ENCODE measurements around the gene SOHLH1. TPM values are rescaled to one million over a fixed set of nuclear protein-coding genes. Genes with fewer than 3 reads are reported as not detected.

The SOHLH1 gene
- total RNA-seq, 4 donors from 2014 or later, result not detected

DNA sequence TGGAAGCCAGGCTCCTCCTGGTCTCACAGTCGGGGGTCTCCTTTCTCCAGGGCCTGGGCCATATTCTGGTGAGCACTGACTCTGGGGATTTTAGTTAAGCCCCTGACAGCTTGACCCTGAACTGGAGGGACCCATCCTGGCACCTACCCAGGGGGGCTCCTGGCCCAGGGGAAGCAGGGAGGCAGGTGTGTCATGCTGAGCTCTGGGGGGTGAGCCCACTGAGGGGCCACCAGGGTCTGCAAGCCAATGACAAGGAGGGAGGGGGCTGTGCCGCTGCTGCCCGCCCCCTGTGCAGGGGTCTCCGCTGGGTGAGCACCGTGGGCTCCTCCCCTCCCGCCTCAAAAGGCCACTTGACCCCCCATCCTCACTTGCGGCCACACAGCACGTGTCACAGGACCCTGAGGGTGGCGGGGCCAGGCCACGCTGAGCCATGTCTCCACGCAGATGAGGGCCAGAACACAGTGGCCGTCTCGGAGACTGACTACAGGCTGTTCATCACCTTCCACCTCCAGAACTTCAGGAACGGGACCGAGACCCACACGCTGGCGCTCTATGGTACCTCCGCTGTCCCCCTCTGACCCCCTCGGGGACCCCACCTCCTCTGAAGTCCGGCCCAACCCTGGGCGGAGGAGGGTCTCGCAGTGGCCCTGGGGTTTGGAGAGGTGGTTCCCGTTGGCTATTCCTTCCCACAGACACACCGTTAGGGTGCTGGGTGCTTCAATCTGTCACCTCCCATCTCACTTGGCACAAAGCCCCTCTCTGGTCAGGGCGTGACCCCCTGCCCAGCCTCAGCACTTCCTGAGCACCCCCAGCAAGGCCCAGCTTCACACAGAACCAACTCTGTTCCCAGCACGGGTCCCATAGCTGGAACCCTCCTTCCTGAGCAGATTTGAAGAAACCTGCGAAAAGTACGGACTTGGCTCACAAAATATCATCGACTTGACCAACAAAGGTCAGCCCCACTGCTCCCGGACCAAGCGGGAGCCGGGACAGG lies 34.2 kb downstream of the SOHLH1 start:
- WGBS, 2 donors, result 79 to 80% methylated on average over 30 to 31 of the region's 32 CpGs
- DNase-seq (ENCODE audit: low spot score in 2 of 2), result no peak
- no peak overlapping the region for H3K4me3 ChIP-seq

DNA sequence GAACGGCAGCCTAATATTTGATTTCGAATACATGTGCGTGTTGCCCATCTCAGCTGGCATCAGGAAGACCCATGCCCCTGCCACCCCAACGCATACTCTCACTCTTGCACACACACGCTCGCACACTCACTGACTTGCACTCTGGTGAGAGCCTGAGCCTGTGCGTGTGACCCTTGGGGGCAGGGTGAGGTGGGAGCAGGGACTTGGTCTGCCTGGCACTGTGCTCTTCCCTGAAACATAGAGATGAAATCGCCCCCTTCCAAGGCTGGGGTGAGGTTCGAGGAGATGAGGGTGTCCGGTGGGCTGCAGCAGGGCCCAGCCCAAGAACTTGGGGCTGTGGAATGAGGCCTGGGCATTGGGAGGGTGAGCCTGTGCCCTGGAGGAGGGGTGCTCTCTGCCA lies 35.0 kb downstream of the SOHLH1 start:
- peaks cover 0 to 10% (median 0%) of the 10 kb centered on the region in 4 donors for H3K9me3 ChIP-seq
- no peak overlapping the region for H3K4me3 ChIP-seq
- WGBS, 2 donors, result 79 to 80% methylated on average over 10 of the region's 10 CpGs
- no peaks in the 10 kb centered on the region for H3K27me3 ChIP-seq
- TF ChIP-seq, protein P1, sequence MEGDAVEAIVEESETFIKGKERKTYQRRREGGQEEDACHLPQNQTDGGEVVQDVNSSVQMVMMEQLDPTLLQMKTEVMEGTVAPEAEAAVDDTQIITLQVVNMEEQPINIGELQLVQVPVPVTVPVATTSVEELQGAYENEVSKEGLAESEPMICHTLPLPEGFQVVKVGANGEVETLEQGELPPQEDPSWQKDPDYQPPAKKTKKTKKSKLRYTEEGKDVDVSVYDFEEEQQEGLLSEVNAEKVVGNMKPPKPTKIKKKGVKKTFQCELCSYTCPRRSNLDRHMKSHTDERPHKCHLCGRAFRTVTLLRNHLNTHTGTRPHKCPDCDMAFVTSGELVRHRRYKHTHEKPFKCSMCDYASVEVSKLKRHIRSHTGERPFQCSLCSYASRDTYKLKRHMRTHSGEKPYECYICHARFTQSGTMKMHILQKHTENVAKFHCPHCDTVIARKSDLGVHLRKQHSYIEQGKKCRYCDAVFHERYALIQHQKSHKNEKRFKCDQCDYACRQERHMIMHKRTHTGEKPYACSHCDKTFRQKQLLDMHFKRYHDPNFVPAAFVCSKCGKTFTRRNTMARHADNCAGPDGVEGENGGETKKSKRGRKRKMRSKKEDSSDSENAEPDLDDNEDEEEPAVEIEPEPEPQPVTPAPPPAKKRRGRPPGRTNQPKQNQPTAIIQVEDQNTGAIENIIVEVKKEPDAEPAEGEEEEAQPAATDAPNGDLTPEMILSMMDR (IDR thresholded peaks at IDR 0.05), result no peak
- no peak for TF ChIP-seq EP300 (IDR thresholded peaks at IDR 0.05)
- TF ChIP-seq POLR2A (IDR thresholded peaks at IDR 0.05), result no peak
- no peaks in the 10 kb centered on the region for H3K36me3 ChIP-seq
- H3K4me1 ChIP-seq, result no peaks in the 10 kb centered on the region
- no peak overlapping the region for H3K27ac ChIP-seq
- DNase-seq (ENCODE audit: low spot score in 2 of 2), result no peak

More for the DNA sequence above, 34.2 kb downstream of the SOHLH1 start:
- Histone ChIP-seq H3K4me1 (no peaks in the 10 kb centered on the region), H3K27ac (no peak overlapping the region), H3K9me3 (peaks cover 0 to 10% (median 0%) of the 10 kb centered on the region in 4 donors), H3K27me3 (no peaks in the 10 kb centered on the region), H3K36me3 (no peaks in the 10 kb centered on the region)
- TF ChIP-seq EP300 (IDR thresholded peaks at IDR 0.05) (no peak), POLR2A (IDR thresholded peaks at IDR 0.05) (no peak)
- TF ChIP-seq, protein P1 (IDR thresholded peaks at IDR 0.05), result no peak

DNA sequence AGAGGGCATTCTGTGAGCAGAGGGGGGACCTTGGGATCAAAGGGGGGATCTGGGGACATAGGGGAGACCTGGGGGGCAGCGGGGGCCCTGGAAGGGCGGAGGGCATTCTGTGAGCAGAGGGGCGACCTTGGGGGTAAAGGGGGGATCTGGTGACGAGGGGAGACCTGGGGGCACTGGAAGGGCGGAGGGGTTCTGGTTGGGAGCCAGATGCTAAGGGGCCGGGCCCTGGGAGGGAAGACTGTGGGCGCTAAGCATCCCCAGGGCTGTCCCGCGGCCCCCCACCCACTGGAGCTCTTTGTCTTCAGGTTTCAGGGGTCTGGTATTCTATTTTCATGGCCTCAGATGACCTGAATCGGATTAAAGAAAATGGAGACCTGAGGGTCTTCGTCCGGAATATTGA lies 35.4 kb downstream of the SOHLH1 start:
- DNase-seq (ENCODE audit: low spot score in 2 of 2), result no peak
- WGBS, 2 donors, result 86 to 87% methylated on average over 12 of the region's 12 CpGs
- no peaks in the 10 kb centered on the region for H3K4me1 ChIP-seq

DNA sequence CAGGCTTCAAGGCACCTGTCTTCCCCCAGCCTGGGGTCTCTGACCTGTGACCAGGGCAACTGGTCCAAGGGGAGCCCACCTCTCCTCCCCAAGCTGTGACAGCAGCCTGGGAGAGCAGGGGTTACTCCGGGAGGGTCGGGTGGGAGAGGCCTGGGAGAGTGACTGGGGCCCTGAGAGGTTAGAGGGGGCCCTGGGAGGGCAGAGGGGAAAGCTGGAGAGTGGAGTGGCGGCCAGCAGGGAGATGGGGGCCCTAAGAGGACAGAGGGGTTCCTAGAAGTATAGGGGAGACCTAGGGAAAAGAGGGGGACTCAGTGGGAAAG lies 35.9 kb downstream of the SOHLH1 start:
- no peaks in the 10 kb centered on the region for H3K36me3 ChIP-seq
- 54 to 55% methylated on average over 3 of the region's 3 CpGs for WGBS, 2 donors
- no peaks in the 10 kb centered on the region for H3K4me1 ChIP-seq
- H3K27me3 ChIP-seq, result no peaks in the 10 kb centered on the region
- TF ChIP-seq POLR2A (IDR thresholded peaks at IDR 0.05), result no peak
- TF ChIP-seq, protein P1 (IDR thresholded peaks at IDR 0.05), result no peak
- TF ChIP-seq EP300 (IDR thresholded peaks at IDR 0.05), result no peak
- no peak for DNase-seq (ENCODE audit: low spot score in 2 of 2)
- H3K4me3 ChIP-seq, result no peak overlapping the region
- H3K9me3 ChIP-seq, result peaks cover 0 to 1% (median 0%) of the 10 kb centered on the region in 4 donors
- no peak overlapping the region for H3K27ac ChIP-seq

More for the DNA sequence above, 35.4 kb downstream of the SOHLH1 start:
- Histone ChIP-seq H3K4me3 (no peak overlapping the region), H3K36me3 (no peaks in the 10 kb centered on the region), H3K27ac (no peak overlapping the region), H3K27me3 (no peaks in the 10 kb centered on the region), H3K9me3 (peaks cover 0 to 6% (median 0%) of the 10 kb centered on the region in 4 donors)
- TF ChIP-seq, protein P1 (IDR thresholded peaks at IDR 0.05), result no peak
- no peak for TF ChIP-seq EP300 (IDR thresholded peaks at IDR 0.05)
- no peak for TF ChIP-seq POLR2A (IDR thresholded peaks at IDR 0.05)

DNA sequence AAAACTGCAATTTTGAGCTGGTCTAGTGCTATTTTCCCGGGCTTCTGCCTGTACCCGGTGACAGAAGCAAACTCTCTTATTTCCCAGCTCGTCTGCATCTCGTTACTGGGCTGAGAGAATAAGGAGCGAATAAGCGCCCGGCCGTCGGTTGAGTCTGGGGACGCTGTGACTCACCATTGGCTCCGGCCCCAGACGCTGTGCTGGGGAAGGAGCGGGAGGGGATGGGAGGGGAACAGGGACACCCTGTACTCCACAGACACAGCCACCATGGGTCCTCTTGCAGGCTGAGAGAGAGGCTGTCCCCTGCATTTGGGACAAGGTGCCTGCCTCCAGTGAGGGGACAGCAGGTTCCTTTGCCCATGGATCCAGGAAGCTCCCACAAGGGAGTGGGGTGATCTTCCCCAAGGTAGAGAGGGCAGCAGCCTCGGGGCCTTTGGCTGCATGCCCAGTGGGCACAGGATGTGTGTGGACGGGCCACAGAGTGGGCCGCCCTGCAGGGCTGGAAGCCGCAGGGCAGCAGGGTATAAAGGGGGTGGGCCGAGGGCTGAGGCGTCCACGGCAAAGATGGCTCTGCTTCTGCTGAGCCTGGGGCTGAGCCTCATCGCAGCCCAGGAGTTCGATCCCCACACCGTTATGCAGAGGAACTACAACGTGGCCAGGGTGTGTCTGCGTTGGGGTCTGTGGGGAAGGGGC lies 36.4 kb downstream of the SOHLH1 start, which contains the start of gene LCN9:
Gene LCN9, plus strand, starts transcription at position 552 of the 693 bp plus-strand sequence. Its CDS starts 13 bp downstream, at position 565.
- no peaks in the 10 kb centered on the region for H3K36me3 ChIP-seq
- WGBS, 2 donors, result 40 to 49% methylated on average over 20 to 25 of the region's 25 CpGs
- no peak for TF ChIP-seq EP300 (IDR thresholded peaks at IDR 0.05)
- TF ChIP-seq POLR2A (IDR thresholded peaks at IDR 0.05), result no peak
- TF ChIP-seq, protein P1 (IDR thresholded peaks at IDR 0.05), result no peak
- no peaks in the 10 kb centered on the region for H3K9me3 ChIP-seq
- no peaks in the 10 kb centered on the region for H3K4me1 ChIP-seq
- no peak for DNase-seq (ENCODE audit: low spot score in 2 of 2)
- H3K4me3 ChIP-seq, result no peak within 1 kb of the TSS
- H3K27me3 ChIP-seq, result no peaks in the 10 kb centered on the region
- H3K27ac ChIP-seq, result no peak within 1 kb of the TSS

Data from tibial nerve (tissue), 4 donors.